ENCODE data around the gene DDX1.
"Not testable (repeated sequence)": the region's sequence is repeated elsewhere in the genome, so short reads cannot be mapped to it uniquely, and the experiment has no call there.

Gene DDX1

GRCh38 chr2:15607709-15608391, 16.2 kb downstream of the DDX1 start:
- Histone ChIP-seq H3K4me3 (ENCODE audit: control insufficient read depth in 1 of 7, extremely low read depth in 1 of 7, insufficient read depth in 4 of 7, low read depth in 2 of 7, low read length in 6 of 7) (no peak overlapping the region), H3K4me1 (ENCODE audit: control extremely low read depth in 1 of 4, control insufficient read depth in 4 of 4, insufficient read depth in 4 of 4, low read length in 3 of 4) (no peaks in the 10 kb centered on the region), H3K27me3 (replicated peaks in 2 of 5; ENCODE audit: control insufficient read depth in 4 of 5, insufficient read depth in 5 of 5, low read length in 4 of 5) (no peaks in the 10 kb centered on the region), H3K36me3 (ENCODE audit: control insufficient read depth in 4 of 4, insufficient read depth in 4 of 4, low read length in 3 of 4) (peaks cover 35 to 77% (median 63%) of the 10 kb centered on the region in 4 experiments), H3K27ac (ENCODE audit: insufficient read depth in 1 of 2, low read depth in 1 of 2, low read length in 2 of 2, poor library complexity in 1 of 2, severe bottlenecking in 2 of 2) (no peak overlapping the region), H3K9me3 (ENCODE audit: control extremely low read depth in 1 of 5, control insufficient read depth in 4 of 5, insufficient read depth in 2 of 5, low read depth in 1 of 5, low read length in 4 of 5) (no peaks in the 10 kb centered on the region)
- 96% methylated on average over 5 of the region's 7 CpGs for WGBS (ENCODE audit: insufficient coverage)
- ChIA-PET POLR2A (no interaction called here), CTCF (no interaction called here)
- no peak for DNase-seq

GRCh38 chr2:15608392-15608761, 16.7 kb downstream of the DDX1 start:
- no peak for DNase-seq
- no peaks in the 10 kb centered on the region for H3K27me3 ChIP-seq (replicated peaks in 2 of 5; ENCODE audit: control insufficient read depth in 4 of 5, insufficient read depth in 5 of 5, low read length in 4 of 5)
- H3K9me3 ChIP-seq (ENCODE audit: control extremely low read depth in 1 of 5, control insufficient read depth in 4 of 5, insufficient read depth in 2 of 5, low read depth in 1 of 5, low read length in 4 of 5): no peaks in the 10 kb centered on the region
- H3K36me3 ChIP-seq (ENCODE audit: control insufficient read depth in 4 of 4, insufficient read depth in 4 of 4, low read length in 3 of 4): peaks cover 30 to 75% (median 60%) of the 10 kb centered on the region in 4 experiments
- no CpG with 5 or more reads among the region's 4 CpGs for WGBS (ENCODE audit: insufficient coverage)
- ChIA-PET POLR2A (interaction anchor here (0.6 kb wide), 1 partner anchor 516 kb away, joined by 3 read pairs; no protein-coding TSS in a partner anchor), CTCF (interaction anchor here (0.6 kb wide), 1 partner anchor 1004 kb away, joined by 3 read pairs; no protein-coding TSS in a partner anchor)
- no peaks in the 10 kb centered on the region for H3K4me1 ChIP-seq (ENCODE audit: control extremely low read depth in 1 of 4, control insufficient read depth in 4 of 4, insufficient read depth in 4 of 4, low read length in 3 of 4)
- no peak overlapping the region for H3K4me3 ChIP-seq (ENCODE audit: control insufficient read depth in 1 of 7, extremely low read depth in 1 of 7, insufficient read depth in 4 of 7, low read depth in 2 of 7, low read length in 6 of 7)
- H3K27ac ChIP-seq (ENCODE audit: insufficient read depth in 1 of 2, low read depth in 1 of 2, low read length in 2 of 2, poor library complexity in 1 of 2, severe bottlenecking in 2 of 2): no peak overlapping the region

- ChIA-PET POLR2A (no interaction called here), CTCF (no interaction called here)
- no peaks in the 10 kb centered on the region for H3K4me1 ChIP-seq (ENCODE audit: control extremely low read depth in 1 of 4, control insufficient read depth in 4 of 4, insufficient read depth in 4 of 4, low read length in 3 of 4)
- H3K36me3 ChIP-seq (ENCODE audit: control insufficient read depth in 4 of 4, insufficient read depth in 4 of 4, low read length in 3 of 4): peaks cover 24 to 71% (median 54%) of the 10 kb centered on the region in 4 experiments
- no peak for DNase-seq
- H3K9me3 ChIP-seq (ENCODE audit: control extremely low read depth in 1 of 5, control insufficient read depth in 4 of 5, insufficient read depth in 2 of 5, low read depth in 1 of 5, low read length in 4 of 5): no peaks in the 10 kb centered on the region
- no CpG with 5 or more reads among the region's 1 CpG for WGBS (ENCODE audit: insufficient coverage)
- no peak overlapping the region for H3K4me3 ChIP-seq (ENCODE audit: control insufficient read depth in 1 of 7, extremely low read depth in 1 of 7, insufficient read depth in 4 of 7, low read depth in 2 of 7, low read length in 6 of 7)
- H3K27ac ChIP-seq (ENCODE audit: insufficient read depth in 1 of 2, low read depth in 1 of 2, low read length in 2 of 2, poor library complexity in 1 of 2, severe bottlenecking in 2 of 2): no peak overlapping the region
- H3K27me3 ChIP-seq (replicated peaks in 2 of 5; ENCODE audit: control insufficient read depth in 4 of 5, insufficient read depth in 5 of 5, low read length in 4 of 5): no peaks in the 10 kb centered on the region
These were observed 17.8 kb downstream of the DDX1 start for GRCh38 chr2:15609341-15610042.

- no CpG with 5 or more reads among the region's 5 CpGs for WGBS (ENCODE audit: insufficient coverage)
- H3K4me3 ChIP-seq (ENCODE audit: control insufficient read depth in 1 of 7, extremely low read depth in 1 of 7, insufficient read depth in 4 of 7, low read depth in 2 of 7, low read length in 6 of 7): no peak overlapping the region
- H3K4me1 ChIP-seq (ENCODE audit: control extremely low read depth in 1 of 4, control insufficient read depth in 4 of 4, insufficient read depth in 4 of 4, low read length in 3 of 4): no peaks in the 10 kb centered on the region
- no peak overlapping the region for H3K27ac ChIP-seq (ENCODE audit: insufficient read depth in 1 of 2, low read depth in 1 of 2, low read length in 2 of 2, poor library complexity in 1 of 2, severe bottlenecking in 2 of 2)
- ChIA-PET CTCF (interaction anchor here (0.6 kb wide), 2 partner anchors 19 to 20 kb away, joined by 3 read pairs; no protein-coding TSS in a partner anchor), POLR2A (interaction anchor here (0.6 kb wide), 1 partner anchor 14 kb away, joined by 3 read pairs; no protein-coding TSS in a partner anchor)
- H3K9me3 ChIP-seq (ENCODE audit: control extremely low read depth in 1 of 5, control insufficient read depth in 4 of 5, insufficient read depth in 2 of 5, low read depth in 1 of 5, low read length in 4 of 5): no peaks in the 10 kb centered on the region
- peaks cover 14 to 68% (median 45%) of the 10 kb centered on the region in 4 experiments for H3K36me3 ChIP-seq (ENCODE audit: control insufficient read depth in 4 of 4, insufficient read depth in 4 of 4, low read length in 3 of 4)
- DNase-seq: no peak
- H3K27me3 ChIP-seq (replicated peaks in 2 of 5; ENCODE audit: control insufficient read depth in 4 of 5, insufficient read depth in 5 of 5, low read length in 4 of 5): no peaks in the 10 kb centered on the region
These were observed 18.8 kb downstream of the DDX1 start for GRCh38 chr2:15610430-15610952.

- H3K27ac ChIP-seq (ENCODE audit: insufficient read depth in 1 of 2, low read depth in 1 of 2, low read length in 2 of 2, poor library complexity in 1 of 2, severe bottlenecking in 2 of 2); POLR2A ChIA-PET; H3K4me1 ChIP-seq (ENCODE audit: control extremely low read depth in 1 of 4, control insufficient read depth in 4 of 4, insufficient read depth in 4 of 4, low read length in 3 of 4); H3K4me3 ChIP-seq (ENCODE audit: control insufficient read depth in 1 of 7, extremely low read depth in 1 of 7, insufficient read depth in 4 of 7, low read depth in 2 of 7, low read length in 6 of 7); H3K9me3 ChIP-seq (ENCODE audit: control extremely low read depth in 1 of 5, control insufficient read depth in 4 of 5, insufficient read depth in 2 of 5, low read depth in 1 of 5, low read length in 4 of 5); DNase-seq; H3K27me3 ChIP-seq (replicated peaks in 2 of 5; ENCODE audit: control insufficient read depth in 4 of 5, insufficient read depth in 5 of 5, low read length in 4 of 5); CTCF ChIA-PET: not testable (repeated sequence)
- H3K36me3 ChIP-seq (ENCODE audit: control insufficient read depth in 4 of 4, insufficient read depth in 4 of 4, low read length in 3 of 4): peaks cover 10 to 61% (median 39%) of the 10 kb centered on the region in 4 experiments
- 100% methylated on average over 1 of the region's 33 CpGs for WGBS (ENCODE audit: insufficient coverage)
These were observed 20.4 kb downstream of the DDX1 start for GRCh38 chr2:15612101-15612500.

- Histone ChIP-seq H3K9me3 (ENCODE audit: control extremely low read depth in 1 of 5, control insufficient read depth in 4 of 5, insufficient read depth in 2 of 5, low read depth in 1 of 5, low read length in 4 of 5) (no peaks in the 10 kb centered on the region), H3K4me3 (ENCODE audit: control insufficient read depth in 1 of 7, extremely low read depth in 1 of 7, insufficient read depth in 4 of 7, low read depth in 2 of 7, low read length in 6 of 7) (no peak overlapping the region), H3K4me1 (ENCODE audit: control extremely low read depth in 1 of 4, control insufficient read depth in 4 of 4, insufficient read depth in 4 of 4, low read length in 3 of 4) (no peaks in the 10 kb centered on the region), H3K36me3 (ENCODE audit: control insufficient read depth in 4 of 4, insufficient read depth in 4 of 4, low read length in 3 of 4) (peaks cover 10 to 54% (median 37%) of the 10 kb centered on the region in 4 experiments), H3K27ac (ENCODE audit: insufficient read depth in 1 of 2, low read depth in 1 of 2, low read length in 2 of 2, poor library complexity in 1 of 2, severe bottlenecking in 2 of 2) (peak overlapping the region in 1 of 2 experiments; percentile 40), H3K27me3 (replicated peaks in 2 of 5; ENCODE audit: control insufficient read depth in 4 of 5, insufficient read depth in 5 of 5, low read length in 4 of 5) (no peaks in the 10 kb centered on the region)
- DNase-seq: no peak
- WGBS (ENCODE audit: insufficient coverage): 97% methylated on average over 4 of the region's 10 CpGs
- CTCF ChIA-PET: no interaction called here
- POLR2A ChIA-PET: no interaction called here
These were observed 22.2 kb downstream of the DDX1 start for GRCh38 chr2:15613736-15614429.
